Endothelial cell of umbilical vein (primary cell): ENCODE measurements around the gene NUB1. TPM values are rescaled to one million over a fixed set of nuclear protein-coding genes. Genes with fewer than 3 reads are reported as not detected.

Source experiments
- BruUV-seq: library from RNA; stranded (reverse); fragments of 400-500 nt; replicated peaks from 2 replicates; lab custom pipeline; 2021; lab: Mats Ljungman, UMichigan
- CTCF ChIA-PET: fragments of 300-600, 350-600 bp; sonication (Branson Sonifier 250); formaldehyde crosslinking; loops from one replicate; lab custom pipeline; 2021; ENCODE audit warnings: antibody characterized with exemption, inconsistent platforms; lab: Charles Lee
- POLR2A ChIA-PET: fragments of 300-600, 350-600 bp; sonication (Branson Sonifier 250); formaldehyde crosslinking; loops from one replicate; lab custom pipeline; 2021; ENCODE audit warnings: antibody characterized with exemption, inconsistent platforms; lab: Charles Lee
- DNase-seq: peaks from one replicate; pipeline ENCODE4 v3.0.0-alpha.2; 2011; ENCODE audit warnings: low read depth, low spot score
- FAIRE-seq: peaks from 2 replicates; lab custom pipeline; 2011; peaks lifted over from hg19 to GRCh38; lab: Jason Lieb, UNC
- H2AFZ ChIP-seq: 2 replicates; pipeline ENCODE4 v1.6.0; 2012; ENCODE audit warnings: low read depth, low read length, control low read depth, inconsistent platforms
- H3K27ac ChIP-seq: 2 replicates; pipeline ENCODE4 v1.5.1; 2011; ENCODE audit warnings: low read depth, mild to moderate bottlenecking, control low read depth, low read length, moderate library complexity; ENCODE audit not compliant: insufficient read depth
- H3K27me3 ChIP-seq, 2 experiments: 2 replicates each; pipeline versions ENCODE4 v1.6.0 to v1.6.1; 2011; ENCODE audit warnings: low read length in 2 of 2, mixed read lengths in 1 of 2; ENCODE audit not compliant: control insufficient read depth in 2 of 2, insufficient read depth in 2 of 2
- H3K36me3 ChIP-seq, 2 experiments: 2 replicates in 1 of 2; 3 replicates in 1 of 2; pipeline ENCODE4 v1.5.1; 2011; ENCODE audit warnings: low read length in 2 of 2, mild to moderate bottlenecking in 1 of 2, moderate library complexity in 1 of 2; ENCODE audit not compliant: control insufficient read depth in 2 of 2, insufficient read depth in 2 of 2; ENCODE audit errors: extremely low read depth in 1 of 2
- H3K4me1 ChIP-seq: 3 replicates; pipeline ENCODE4 v1.5.1; 2011; ENCODE audit warnings: mild to moderate bottlenecking, low read length; ENCODE audit not compliant: control insufficient read depth, insufficient read depth; ENCODE audit errors: extremely low read depth
- H3K4me2 ChIP-seq: 2 replicates; pipeline ENCODE4 v1.6.1; 2011; ENCODE audit warnings: low read length, control low read depth, mixed read lengths; ENCODE audit not compliant: insufficient read depth
- H3K4me3 ChIP-seq, 3 experiments: fragments of 200-600 bp in 1 of 3; sonication (generic), shearing (Covaris generic) in 1 of 3; replicated peaks in 1 of 3; 2 replicates each; pipeline ENCODE4 v1.5.1; 2011 to 2016; ENCODE audit warnings: control low read depth in 3 of 3, low read length in 3 of 3, mild to moderate bottlenecking in 2 of 3, inconsistent platforms in 1 of 3, low read depth in 1 of 3, moderate library complexity in 1 of 3; ENCODE audit not compliant: insufficient read depth in 1 of 3
- H3K79me2 ChIP-seq: 2 replicates; pipeline ENCODE4 v1.6.0; 2012; ENCODE audit warnings: low read length, inconsistent platforms; ENCODE audit not compliant: control insufficient read depth, insufficient read depth
- H3K9ac ChIP-seq: replicated peaks from 2 replicates; pipeline ENCODE3; 2011; ENCODE audit warnings: low read length, control low read depth; ENCODE audit not compliant: insufficient read depth; ENCODE audit errors: extremely low read depth
- H3K9me1 ChIP-seq: replicated peaks from 3 replicates; pipeline ENCODE4 v1.6.0; 2011; ENCODE audit warnings: mild to moderate bottlenecking, low read length; ENCODE audit not compliant: control insufficient read depth, insufficient read depth; ENCODE audit errors: extremely low read depth
- H3K9me3 ChIP-seq: replicated peaks from 2 replicates; pipeline ENCODE4 v1.5.1; 2012; ENCODE audit warnings: low read length, inconsistent platforms; ENCODE audit not compliant: control insufficient read depth, insufficient read depth
- H4K20me1 ChIP-seq: replicated peaks from 2 replicates; pipeline ENCODE3; 2011; ENCODE audit warnings: mild to moderate bottlenecking, low read length; ENCODE audit not compliant: control insufficient read depth, insufficient read depth; ENCODE audit errors: extremely low read depth
- CTCF ChIP-seq, 2 donors: IDR thresholded peaks; 1 replicate in 1 of 2; 2 replicates in 1 of 2; pipeline ENCODE4 v1.5.1; 2011; ENCODE audit warnings: low read length in 2 of 2, mild to moderate bottlenecking in 2 of 2, moderate library complexity in 2 of 2, control low read depth in 1 of 2, inconsistent platforms in 1 of 2, low read depth in 1 of 2; ENCODE audit not compliant: insufficient read depth in 1 of 2; ENCODE audit errors: extremely low read depth in 1 of 2
- EZH2 ChIP-seq: IDR thresholded peaks from 2 replicates; pipeline ENCODE4 v1.6.1; 2012; ENCODE audit warnings: borderline replicate concordance, low read depth, mild to moderate bottlenecking, moderate library complexity, low read length, inconsistent platforms; ENCODE audit not compliant: severe bottlenecking
- FOS ChIP-seq: IDR thresholded peaks from 2 replicates; pipeline ENCODE4 v1.6.1; 2011; ENCODE audit warnings: mild to moderate bottlenecking, low read length, moderate library complexity, borderline replicate concordance; ENCODE audit not compliant: insufficient read depth
- GATA2 ChIP-seq: IDR thresholded peaks from 2 replicates; pipeline ENCODE4 v1.7.0; 2011; ENCODE audit warnings: low read depth, mild to moderate bottlenecking, moderate library complexity, mixed read lengths, low read length; ENCODE audit not compliant: insufficient read length, insufficient read depth
- JUN ChIP-seq: IDR thresholded peaks from 2 replicates; pipeline ENCODE4 v1.6.1; 2011; ENCODE audit warnings: borderline replicate concordance, low read depth; ENCODE audit not compliant: insufficient read length, insufficient read depth
- MAX ChIP-seq: IDR thresholded peaks from 2 replicates; pipeline ENCODE4 v1.6.1; 2011; ENCODE audit not compliant: insufficient read depth, insufficient read length
- MYC ChIP-seq: IDR thresholded peaks from one replicate; pipeline ENCODE4 v1.6.1; 2011; ENCODE audit warnings: mild to moderate bottlenecking, low read depth, low read length
- POLR2A ChIP-seq: IDR thresholded peaks from 2 replicates; pipeline ENCODE4 v1.6.1; 2012; ENCODE audit warnings: low read depth, mild to moderate bottlenecking, control low read depth, low read length
- POLR2AphosphoS5 ChIP-seq: IDR thresholded peaks from 2 replicates; pipeline ENCODE4 v1.6.1; 2012; ENCODE audit warnings: low read depth, mild to moderate bottlenecking, control low read depth, low read length, moderate library complexity; ENCODE audit not compliant: insufficient read depth
- dilution Hi-C: fragments of 300-500 bp; cut with MboI; formaldehyde crosslinking; loops from one replicate; pipeline ENCODE4 v1.15.0; 2019; ENCODE audit warnings: low sequenced_read_pairs; ENCODE audit not compliant: extremely low pct_ligation_motif_present
- intact Hi-C: fragments of 100-400 bp; cut with micrococcal nuclease; formaldehyde crosslinking; loops from one replicate; pipeline ENCODE4 v1.10.0; 2022
- polyA plus RNA-seq, 4 experiments: library from polyadenylated mRNA; depleted of rRNA in 3 of 4; stranded (reverse) in 3 of 4; unstranded in 1 of 4; fragments of >200 nt; gene quantifications; 2 replicates each; pipeline versions ENCODE4 v1.2.1 to v1.2.3, GENCODE V29; 2011 to 2012; ENCODE audit warnings: missing spikeins in 1 of 4
- total RNA-seq: library from RNA; stranded (reverse); gene quantifications from 2 replicates; pipeline ENCODE4 v1.2.3, GENCODE V29; 2021

The NUB1 gene
- total and polyA plus RNA-seq, 2 donors (not counting 3 experiments of a cell fraction or from before 2014, with no cell fraction given), result 28.0 to 46.2 TPM

- peaks cover 26 to 29% of the 10 kb centered on the region in 2 experiments for H3K27me3 ChIP-seq
- no peaks in the 10 kb centered on the region for H3K9me3 ChIP-seq
- no peak overlapping the region for H2AFZ ChIP-seq
- no peaks in the 10 kb centered on the region for H4K20me1 ChIP-seq
- CTCF ChIA-PET, result interaction anchor here (0.6 kb wide), 1 partner anchor 27 kb away, joined by 3 read pairs; no protein-coding TSS in a partner anchor
- no peaks in the 10 kb centered on the region for H3K36me3 ChIP-seq
- BruUV-seq, result no TSS peak
- H3K27ac ChIP-seq, result no peak overlapping the region
- no peak overlapping the region for H3K9ac ChIP-seq
- TF ChIP-seq JUN (no peak), CTCF (IDR thresholded peaks at IDR 0.05; ENCODE audit: extremely low read depth in 1 of 2, insufficient read depth in 1 of 2, low read depth in 1 of 2, low read length in 2 of 2) (no peak), FOS (no peak), POLR2A (no peak), EZH2 (no peak), POLR2AphosphoS5 (no peak), MAX (no peak), GATA2 (no peak), MYC (no peak)
- no peak overlapping the region for H3K4me2 ChIP-seq
- no peak for FAIRE-seq
- dilution Hi-C loops (no loop called here), intact Hi-C loops (no loop called here)
- no peaks in the 10 kb centered on the region for H3K79me2 ChIP-seq
- POLR2A ChIA-PET, result no interaction called here
- H3K4me1 ChIP-seq, result no peaks in the 10 kb centered on the region
- H3K9me1 ChIP-seq, result no peaks in the 10 kb centered on the region
- H3K4me3 ChIP-seq, result no peak overlapping the region
- DNase-seq, result no peak
Observed at GRCh38 chr7:151416941-151417315, 75.3 kb downstream of the NUB1 start.
